H9 (cell line): ENCODE measurements around the gene DNAH5. TPM values are rescaled to one million over a fixed set of nuclear protein-coding genes. Genes with fewer than 3 reads are reported as not detected.

Source experiments
- DNase-seq: peaks from one replicate; pipeline ENCODE4 v3.0.0-alpha.2; 2017
- H2AFZ ChIP-seq: one replicate; pipeline ENCODE4 v1.6.1; 2013; ENCODE audit warnings: mild to moderate bottlenecking, low read length, control low read depth, moderate library complexity
- H2AK5ac ChIP-seq: 2 replicates; pipeline ENCODE4 v1.6.1; 2013; ENCODE audit warnings: low read length, control low read depth, mixed read lengths; ENCODE audit not compliant: insufficient read length
- H2BK120ac ChIP-seq: one replicate; pipeline ENCODE4 v1.6.1; 2013; ENCODE audit warnings: low read depth, mild to moderate bottlenecking, low read length, control low read depth, inconsistent platforms; ENCODE audit not compliant: poor library complexity, severe bottlenecking
- H2BK12ac ChIP-seq: 2 replicates; pipeline ENCODE4 v1.6.1; 2013; ENCODE audit warnings: low read length, control low read depth, mixed read lengths, low read depth; ENCODE audit not compliant: insufficient read length
- H2BK15ac ChIP-seq: 2 replicates; pipeline ENCODE4 v1.6.1; 2013; ENCODE audit warnings: low read depth, low read length, control low read depth
- H2BK20ac ChIP-seq: one replicate; pipeline ENCODE4 v1.6.1; 2013; ENCODE audit warnings: low read depth, mild to moderate bottlenecking, low read length, control low read depth, inconsistent platforms; ENCODE audit not compliant: poor library complexity, severe bottlenecking
- H2BK5ac ChIP-seq: 2 replicates; pipeline ENCODE4 v1.6.1; 2013; ENCODE audit warnings: low read length, control low read depth, mixed read lengths; ENCODE audit not compliant: insufficient read length
- H3K14ac ChIP-seq: 2 replicates; pipeline ENCODE4 v1.6.1; 2013; ENCODE audit warnings: low read length, control low read depth; ENCODE audit not compliant: insufficient read depth
- H3K18ac ChIP-seq: 2 replicates; pipeline ENCODE4 v1.6.1; 2013; ENCODE audit warnings: low read depth, mild to moderate bottlenecking, mixed read lengths, low read length, control low read depth; ENCODE audit not compliant: insufficient read length
- H3K23ac ChIP-seq: 2 replicates; pipeline ENCODE4 v1.6.1; 2013; ENCODE audit warnings: low read length, control low read depth, mixed read lengths, low read depth; ENCODE audit not compliant: insufficient read length
- H3K23me2 ChIP-seq: 2 replicates; pipeline ENCODE4 v1.6.1; 2013; ENCODE audit warnings: low read depth, mild to moderate bottlenecking, mixed read lengths, low read length, control low read depth; ENCODE audit not compliant: insufficient read length, poor library complexity, severe bottlenecking
- H3K27ac ChIP-seq: 2 replicates; pipeline ENCODE4 v1.5.1; 2013; ENCODE audit warnings: low read length, control low read depth, mixed read lengths, low read depth; ENCODE audit not compliant: insufficient read length
- H3K27me3 ChIP-seq: 2 replicates; pipeline ENCODE4 v1.6.1; 2013; ENCODE audit warnings: low read length, control low read depth, inconsistent platforms; ENCODE audit not compliant: insufficient read depth
- H3K4ac ChIP-seq: 2 replicates; pipeline ENCODE4 v1.6.1; 2013; ENCODE audit warnings: low read depth, mild to moderate bottlenecking, control low read depth, inconsistent platforms, low read length, moderate library complexity
- H3K4me1 ChIP-seq: 2 replicates; pipeline ENCODE4 v1.6.1; 2013; ENCODE audit warnings: low read length, control low read depth, inconsistent platforms; ENCODE audit not compliant: insufficient read depth
- H3K4me2 ChIP-seq: 2 replicates; pipeline ENCODE4 v1.6.1; 2013; ENCODE audit warnings: low read length, control low read depth, mixed read lengths; ENCODE audit not compliant: insufficient read length, insufficient read depth
- H3K56ac ChIP-seq: 2 replicates; pipeline ENCODE4 v1.6.1; 2013; ENCODE audit warnings: low read depth, mild to moderate bottlenecking, mixed read lengths, low read length, control low read depth; ENCODE audit not compliant: insufficient read length
- H3K79me1 ChIP-seq: 2 replicates; pipeline ENCODE4 v1.6.1; 2013; ENCODE audit warnings: low read depth, mild to moderate bottlenecking, moderate library complexity, low read length, control low read depth, inconsistent platforms; ENCODE audit not compliant: insufficient read depth, poor library complexity, severe bottlenecking
- H3K79me2 ChIP-seq: 2 replicates; pipeline ENCODE4 v1.6.1; 2013; ENCODE audit warnings: low read length, control low read depth, inconsistent platforms; ENCODE audit not compliant: insufficient read depth
- H3K9ac ChIP-seq: 2 replicates; pipeline ENCODE4 v1.6.1; 2013; ENCODE audit warnings: low read length, control low read depth, mixed read lengths; ENCODE audit not compliant: insufficient read length; ENCODE audit errors: extremely low read depth
- H3K9me3 ChIP-seq: one replicate; pipeline ENCODE4 v1.6.1; 2013; ENCODE audit warnings: low read depth, low read length, inconsistent platforms; ENCODE audit not compliant: control insufficient read depth
- H3T11ph ChIP-seq: one replicate; pipeline ENCODE4 v1.6.1; 2013; ENCODE audit warnings: mild to moderate bottlenecking, low read length, control low read depth, inconsistent platforms
- H4K20me1 ChIP-seq: one replicate; pipeline ENCODE4 v1.6.1; 2013; ENCODE audit not compliant: control insufficient read depth, insufficient read length, insufficient read depth
- H4K5ac ChIP-seq: 2 replicates; pipeline ENCODE4 v1.6.1; 2013; ENCODE audit warnings: low read depth, mild to moderate bottlenecking, mixed read lengths, low read length, control low read depth; ENCODE audit not compliant: insufficient read length
- H4K8ac ChIP-seq: replicated peaks from 2 replicates; pipeline ENCODE4 v1.6.1; 2013; ENCODE audit warnings: low read length, control low read depth, mixed read lengths, low read depth; ENCODE audit not compliant: insufficient read length
- H4K91ac ChIP-seq: 2 replicates; pipeline ENCODE4 v1.6.1; 2013; ENCODE audit warnings: low read depth, mild to moderate bottlenecking, moderate library complexity, mixed read lengths, low read length, control low read depth; ENCODE audit not compliant: insufficient read length
- H3K27ac Mint-ChIP-seq, 3 experiments: 2 replicates in 2 of 3; 3 replicates in 1 of 3; pipeline ENCODE4 v1.8.0; 2020 to 2021; ENCODE audit warnings: mixed read lengths in 3 of 3, mild to moderate bottlenecking in 1 of 3, moderate library complexity in 1 of 3
- H3K27me3 Mint-ChIP-seq: 2 replicates; pipeline ENCODE4 v1.8.0; 2021; ENCODE audit warnings: low read depth, mild to moderate bottlenecking, moderate library complexity, mixed read lengths
- H3K36me3 Mint-ChIP-seq, 3 experiments: 2 replicates in 2 of 3; 3 replicates in 1 of 3; pipeline ENCODE4 v1.8.0; 2020 to 2021; ENCODE audit warnings: low read depth in 3 of 3, mixed read lengths in 3 of 3; ENCODE audit not compliant: insufficient read depth in 1 of 3
- H3K4me1 Mint-ChIP-seq, 2 experiments: 2 replicates each; pipeline ENCODE4 v1.8.0; 2020; ENCODE audit warnings: mixed read lengths in 2 of 2
- H3K4me3 Mint-ChIP-seq, 2 experiments: 2 replicates in 1 of 2; 3 replicates in 1 of 2; pipeline ENCODE4 v1.8.0; 2020 to 2021; ENCODE audit warnings: mild to moderate bottlenecking in 2 of 2, mixed read lengths in 2 of 2, moderate library complexity in 1 of 2
- H3K9me3 Mint-ChIP-seq, 2 experiments: 2 replicates in 1 of 2; 3 replicates in 1 of 2; pipeline ENCODE4 v1.8.0; 2020; ENCODE audit warnings: mild to moderate bottlenecking in 2 of 2, mixed read lengths in 2 of 2, moderate library complexity in 1 of 2
- WGBS: extraction: QIAGEN DNeasy Blood & Tissue Kit; methylation state at CpG from one replicate; pipeline ENCODE4 v1.1.7; 2013; ENCODE audit warnings: missing lambda C conversion rate, low lambda C conversion rate, mixed read lengths; ENCODE audit not compliant: insufficient read length; ENCODE audit errors: extremely low coverage; 5-methylcytosine and 5-hydroxymethylcytosine counted together
- total RNA-seq: library from RNA; stranded (reverse); gene quantifications from 2 replicates; pipeline ENCODE4 v1.2.1, GENCODE V29; 2021
- TF ChIP-seq, protein P1 (sequence below): fragments of 200-600 bp; sonication (generic); conservative IDR thresholded peaks from 3 replicates; pipeline ENCODE4 v1.8.0; 2021; ENCODE audit warnings: antibody characterized with exemption, mild to moderate bottlenecking

Gene DNAH5
- total RNA-seq, 1 experiment from 2014 or later, result 0.50 TPM

DNA sequence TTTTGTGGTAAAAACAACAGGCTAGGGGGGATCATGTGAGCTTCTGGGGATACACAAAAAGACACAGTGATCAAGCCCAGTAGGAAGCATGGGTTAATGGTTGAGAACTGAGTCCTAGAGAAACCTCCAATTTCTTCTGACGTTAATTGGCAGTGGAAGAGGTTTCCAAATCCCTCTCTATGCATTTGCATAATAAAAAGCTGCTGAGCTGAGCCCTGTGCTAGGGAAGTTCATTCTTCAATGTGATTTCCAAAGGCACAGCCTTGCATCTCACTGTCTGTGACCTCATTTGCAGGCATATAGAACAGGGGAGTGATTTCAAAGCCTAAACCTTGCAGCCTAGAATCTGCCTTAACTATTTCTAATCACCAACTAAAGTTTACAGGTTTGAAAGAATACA lies 812 bp downstream of the DNAH5 start:
- no peak overlapping the region for H2BK15ac ChIP-seq
- Mint-ChIP-seq H3K4me1 (peaks cover 45 to 47% of the 10 kb centered on the region in 2 experiments), H3K27me3 (no peaks in the 10 kb centered on the region; the same call in none of the 2 replicates), H3K9me3 (no peaks in the 10 kb centered on the region; a peak in 1 of 5 replicates), H3K4me3 (no peak overlapping the region), H3K27ac (peak overlapping the region in 1 of 3 experiments; percentile 23; a peak in 1 of 7 replicates), H3K36me3 (no peaks in the 10 kb centered on the region)
- TF ChIP-seq, protein P1, sequence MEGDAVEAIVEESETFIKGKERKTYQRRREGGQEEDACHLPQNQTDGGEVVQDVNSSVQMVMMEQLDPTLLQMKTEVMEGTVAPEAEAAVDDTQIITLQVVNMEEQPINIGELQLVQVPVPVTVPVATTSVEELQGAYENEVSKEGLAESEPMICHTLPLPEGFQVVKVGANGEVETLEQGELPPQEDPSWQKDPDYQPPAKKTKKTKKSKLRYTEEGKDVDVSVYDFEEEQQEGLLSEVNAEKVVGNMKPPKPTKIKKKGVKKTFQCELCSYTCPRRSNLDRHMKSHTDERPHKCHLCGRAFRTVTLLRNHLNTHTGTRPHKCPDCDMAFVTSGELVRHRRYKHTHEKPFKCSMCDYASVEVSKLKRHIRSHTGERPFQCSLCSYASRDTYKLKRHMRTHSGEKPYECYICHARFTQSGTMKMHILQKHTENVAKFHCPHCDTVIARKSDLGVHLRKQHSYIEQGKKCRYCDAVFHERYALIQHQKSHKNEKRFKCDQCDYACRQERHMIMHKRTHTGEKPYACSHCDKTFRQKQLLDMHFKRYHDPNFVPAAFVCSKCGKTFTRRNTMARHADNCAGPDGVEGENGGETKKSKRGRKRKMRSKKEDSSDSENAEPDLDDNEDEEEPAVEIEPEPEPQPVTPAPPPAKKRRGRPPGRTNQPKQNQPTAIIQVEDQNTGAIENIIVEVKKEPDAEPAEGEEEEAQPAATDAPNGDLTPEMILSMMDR, result no peak
- no peak overlapping the region for H3K9ac ChIP-seq
- no peak overlapping the region for H2AFZ ChIP-seq
- H3K23me2 ChIP-seq, result no peaks in the 10 kb centered on the region
- no peak overlapping the region for H3K27ac ChIP-seq
- no peaks in the 10 kb centered on the region for H3K27me3 ChIP-seq
- no peak overlapping the region for H3T11ph ChIP-seq
- no peak overlapping the region for H2AK5ac ChIP-seq
- no peak overlapping the region for H3K18ac ChIP-seq
- H3K14ac ChIP-seq, result no peak overlapping the region
- H4K8ac ChIP-seq, result no peak overlapping the region
- no peaks in the 10 kb centered on the region for H3K9me3 ChIP-seq
- no peak overlapping the region for H2BK12ac ChIP-seq
- no CpG with 5 or more reads among the region's 1 CpG for WGBS
- H3K56ac ChIP-seq, result no peak overlapping the region
- no peaks in the 10 kb centered on the region for H4K20me1 ChIP-seq
- H3K4me1 ChIP-seq, result peaks cover 8% of the 10 kb centered on the region; the same call in 1 of the 2 replicates
- no peak overlapping the region for H2BK5ac ChIP-seq
- no peak overlapping the region for H2BK20ac ChIP-seq
- no peak overlapping the region for H4K5ac ChIP-seq
- H4K91ac ChIP-seq, result no peak overlapping the region
- DNase-seq, result no peak
- H2BK120ac ChIP-seq, result no peak overlapping the region
- no peak overlapping the region for H3K4ac ChIP-seq
- no peak overlapping the region for H3K23ac ChIP-seq
- H3K79me2 ChIP-seq, result no peaks in the 10 kb centered on the region
- H3K79me1 ChIP-seq, result no peaks in the 10 kb centered on the region
- no peak overlapping the region for H3K4me2 ChIP-seq
